OCI-LY7 (cell line): Measurements from ENCODE around the gene SH3YL1. TPM values are rescaled to one million over a fixed set of nuclear protein-coding genes. Genes with fewer than 3 reads are reported as not detected.

Experiments
- BruUV-seq: library from RNA; stranded (reverse); fragments of 400-500 nt; replicated peaks from 2 replicates; lab custom pipeline; 2021; lab: Mats Ljungman, UMichigan
- CTCF ChIA-PET: fragments of 300-600 bp; sonication (Branson Sonifier 250); formaldehyde crosslinking; loops from one replicate; lab custom pipeline; 2022; ENCODE audit warnings: antibody characterized with exemption; ENCODE audit not compliant: unreplicated experiment; lab: Charles Lee
- POLR2A ChIA-PET: fragments of 300-600 bp; sonication (Branson Sonifier 250); formaldehyde crosslinking; loops from one replicate; lab custom pipeline; 2022; ENCODE audit warnings: antibody characterized with exemption; lab: Charles Lee
- DNase-seq: peaks from one replicate; pipeline ENCODE4 v3.0.0-alpha.2; 2015; ENCODE audit warnings: low spot score
- H2AFZ ChIP-seq: fragments of 200-600 bp; sonication (generic), shearing (Covaris generic); 2 replicates; pipeline ENCODE4 v1.6.1; 2014; ENCODE audit warnings: mild to moderate bottlenecking, antibody characterized with exemption, low read length, moderate library complexity
- H3K27ac ChIP-seq: fragments of 200-600 bp; sonication (generic); 2 replicates; pipeline ENCODE4 v1.5.1; 2014; ENCODE audit warnings: mixed run types, low read depth, mild to moderate bottlenecking, moderate library complexity, low read length, inconsistent platforms; ENCODE audit not compliant: poor library complexity, severe bottlenecking
- H3K36me3 ChIP-seq: fragments of 200-600 bp; sonication (generic); 2 replicates; pipeline ENCODE4 v1.6.1; 2014; ENCODE audit warnings: mild to moderate bottlenecking, antibody characterized with exemption, low read length, moderate library complexity, mixed read lengths; ENCODE audit not compliant: insufficient read depth
- H3K4me1 ChIP-seq: fragments of 200-600 bp; sonication (generic); 2 replicates; pipeline ENCODE4 v1.5.1; 2014; ENCODE audit warnings: mild to moderate bottlenecking, low read length; ENCODE audit not compliant: insufficient read depth, poor library complexity, severe bottlenecking
- H3K4me2 ChIP-seq: fragments of 200-600 bp; sonication (generic); 2 replicates; pipeline ENCODE4 v1.6.1; 2014; ENCODE audit warnings: mild to moderate bottlenecking, low read length
- H3K4me3 ChIP-seq: fragments of 200-600 bp; sonication (generic); 2 replicates; pipeline ENCODE4 v1.5.1; 2014; ENCODE audit warnings: mild to moderate bottlenecking, low read depth, low read length; ENCODE audit not compliant: poor library complexity, severe bottlenecking
- H3K79me2 ChIP-seq: fragments of 200-600 bp; sonication (generic); 2 replicates; pipeline ENCODE4 v1.6.1; 2016; ENCODE audit warnings: low read depth, mild to moderate bottlenecking, low read length, moderate library complexity, mixed read lengths; ENCODE audit not compliant: insufficient read depth
- H3K9me2 ChIP-seq: fragments of 200-600 bp; sonication (generic); 2 replicates; pipeline ENCODE4 v1.6.1; 2016; ENCODE audit warnings: mild to moderate bottlenecking, low read length, mixed read lengths; ENCODE audit not compliant: insufficient read depth
- H3K9me3 ChIP-seq: fragments of 200-600 bp; sonication (generic); 2 replicates; pipeline ENCODE4 v1.6.1; 2014; ENCODE audit warnings: mild to moderate bottlenecking, mixed run types, low read length, mixed read lengths
- H4K20me1 ChIP-seq: fragments of 200-600 bp; sonication (generic); 2 replicates; pipeline ENCODE4 v1.6.1; 2014; ENCODE audit warnings: mild to moderate bottlenecking, antibody characterized with exemption, low read length, moderate library complexity, mixed read lengths; ENCODE audit not compliant: insufficient read depth
- EZH2phosphoT487 ChIP-seq: fragments of 200-600 bp; sonication (generic); IDR thresholded peaks from 2 replicates; pipeline ENCODE4 v1.6.1; 2018; ENCODE audit warnings: low read depth, borderline replicate concordance, mild to moderate bottlenecking, mixed run types, antibody characterized with exemption, low read length, moderate library complexity, mixed read lengths
- intact Hi-C: fragments of 100-400 bp; cut with micrococcal nuclease; formaldehyde crosslinking; loops from one replicate; pipeline ENCODE4 v1.10.0; 2022; ENCODE audit not compliant: unreplicated experiment
- total RNA-seq, 2 experiments: library from RNA; depleted of rRNA in 1 of 2; stranded (reverse); fragments of >200 nt in 1 of 2; shearing (Covaris generic) in 1 of 2; gene quantifications; 2 replicates each; pipeline ENCODE4 v1.2.3, GENCODE V29; 2014 to 2022
- TF ChIP-seq, protein P1 (sequence below): fragments of 200-600 bp; sonication (generic); conservative IDR thresholded peaks from 2 replicates; pipeline ENCODE4 v1.5.1; 2014; ENCODE audit warnings: mild to moderate bottlenecking, antibody characterized with exemption, low read length, moderate library complexity, mixed read lengths

Gene SH3YL1
- total RNA-seq, 2 experiments from 2014 or later: 21.3 to 30.9 TPM

DNA sequence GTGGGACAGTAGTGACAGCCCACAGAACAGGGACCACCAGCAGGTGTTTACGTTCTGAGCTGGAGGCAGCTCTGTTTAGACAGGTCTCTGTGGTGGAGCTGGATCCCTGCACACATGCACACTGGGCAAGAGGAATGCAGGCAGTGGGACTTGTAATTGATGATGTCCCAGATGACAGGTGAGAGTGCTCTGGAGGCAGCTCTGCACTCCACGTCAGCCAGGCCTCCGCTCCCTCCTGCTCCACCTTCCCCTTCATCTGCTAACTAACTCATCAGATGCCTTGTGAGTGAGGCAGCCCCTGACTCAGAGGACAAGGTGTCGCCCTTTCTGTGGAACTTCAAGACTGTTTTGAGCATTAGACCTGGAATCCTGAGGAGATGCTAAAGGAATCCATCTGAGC, 53.2 kb downstream of the SH3YL1 start:
- no peak for DNase-seq
- no peaks in the 10 kb centered on the region for H4K20me1 ChIP-seq
- no peak overlapping the region for H3K27ac ChIP-seq
- CTCF ChIA-PET: no interaction called here
- no TSS peak for BruUV-seq
- no peaks in the 10 kb centered on the region for H3K4me1 ChIP-seq
- H3K4me3 ChIP-seq: no peak overlapping the region
- POLR2A ChIA-PET: interaction anchor here (0.6 kb wide), 1 partner anchor 75 kb away, joined by 3 read pairs; no protein-coding TSS in a partner anchor
- H2AFZ ChIP-seq: no peak overlapping the region
- intact Hi-C loops: no loop called here
- H3K79me2 ChIP-seq: no peaks in the 10 kb centered on the region
- TF ChIP-seq, protein P1, sequence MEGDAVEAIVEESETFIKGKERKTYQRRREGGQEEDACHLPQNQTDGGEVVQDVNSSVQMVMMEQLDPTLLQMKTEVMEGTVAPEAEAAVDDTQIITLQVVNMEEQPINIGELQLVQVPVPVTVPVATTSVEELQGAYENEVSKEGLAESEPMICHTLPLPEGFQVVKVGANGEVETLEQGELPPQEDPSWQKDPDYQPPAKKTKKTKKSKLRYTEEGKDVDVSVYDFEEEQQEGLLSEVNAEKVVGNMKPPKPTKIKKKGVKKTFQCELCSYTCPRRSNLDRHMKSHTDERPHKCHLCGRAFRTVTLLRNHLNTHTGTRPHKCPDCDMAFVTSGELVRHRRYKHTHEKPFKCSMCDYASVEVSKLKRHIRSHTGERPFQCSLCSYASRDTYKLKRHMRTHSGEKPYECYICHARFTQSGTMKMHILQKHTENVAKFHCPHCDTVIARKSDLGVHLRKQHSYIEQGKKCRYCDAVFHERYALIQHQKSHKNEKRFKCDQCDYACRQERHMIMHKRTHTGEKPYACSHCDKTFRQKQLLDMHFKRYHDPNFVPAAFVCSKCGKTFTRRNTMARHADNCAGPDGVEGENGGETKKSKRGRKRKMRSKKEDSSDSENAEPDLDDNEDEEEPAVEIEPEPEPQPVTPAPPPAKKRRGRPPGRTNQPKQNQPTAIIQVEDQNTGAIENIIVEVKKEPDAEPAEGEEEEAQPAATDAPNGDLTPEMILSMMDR: no peak
- no peak for TF ChIP-seq EZH2phosphoT487
- H3K9me2 ChIP-seq: no peaks in the 10 kb centered on the region
- peaks cover 11% of the 10 kb centered on the region; the same call in 1 of the 2 replicates for H3K9me3 ChIP-seq
- no peak overlapping the region for H3K4me2 ChIP-seq
- H3K36me3 ChIP-seq: no peaks in the 10 kb centered on the region

DNA sequence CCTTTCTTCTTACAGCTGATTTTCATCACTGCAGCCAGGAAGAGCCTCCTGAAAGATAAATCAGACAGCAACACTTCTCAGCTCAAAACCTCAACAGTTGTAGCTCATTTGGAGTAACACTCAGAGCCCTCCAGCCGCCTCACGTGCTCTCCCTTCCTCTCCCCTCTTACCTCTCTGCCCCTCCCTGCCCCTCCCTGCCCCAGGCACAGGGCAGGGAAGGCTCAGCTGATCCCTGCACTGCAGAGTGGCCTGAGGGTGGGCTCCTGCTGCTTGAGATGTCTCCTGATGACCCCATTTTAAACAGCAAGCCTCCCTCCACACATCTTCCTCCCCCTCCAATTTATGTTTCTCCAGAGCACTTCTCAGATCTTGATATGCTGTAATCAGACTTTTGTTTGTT, 54.4 kb downstream of the SH3YL1 start:
- H2AFZ ChIP-seq: no peak overlapping the region
- H3K9me3 ChIP-seq: peaks cover 16% of the 10 kb centered on the region; the same call in 1 of the 2 replicates
- no peak for TF ChIP-seq EZH2phosphoT487
- TF ChIP-seq, protein P1: no peak
- H3K4me2 ChIP-seq: no peak overlapping the region
- no peaks in the 10 kb centered on the region for H4K20me1 ChIP-seq
- no peak for DNase-seq
- H3K4me1 ChIP-seq: no peaks in the 10 kb centered on the region
- CTCF ChIA-PET: no interaction called here
- no TSS peak for BruUV-seq
- H3K27ac ChIP-seq: no peak overlapping the region
- POLR2A ChIA-PET: interaction anchor here (0.8 kb wide), 1 partner anchor 11 kb away, joined by 3 read pairs; no protein-coding TSS in a partner anchor
- no peaks in the 10 kb centered on the region for H3K9me2 ChIP-seq
- H3K4me3 ChIP-seq: no peak overlapping the region
- H3K36me3 ChIP-seq: no peaks in the 10 kb centered on the region
- H3K79me2 ChIP-seq: no peaks in the 10 kb centered on the region
- intact Hi-C loops: no loop called here

DNA sequence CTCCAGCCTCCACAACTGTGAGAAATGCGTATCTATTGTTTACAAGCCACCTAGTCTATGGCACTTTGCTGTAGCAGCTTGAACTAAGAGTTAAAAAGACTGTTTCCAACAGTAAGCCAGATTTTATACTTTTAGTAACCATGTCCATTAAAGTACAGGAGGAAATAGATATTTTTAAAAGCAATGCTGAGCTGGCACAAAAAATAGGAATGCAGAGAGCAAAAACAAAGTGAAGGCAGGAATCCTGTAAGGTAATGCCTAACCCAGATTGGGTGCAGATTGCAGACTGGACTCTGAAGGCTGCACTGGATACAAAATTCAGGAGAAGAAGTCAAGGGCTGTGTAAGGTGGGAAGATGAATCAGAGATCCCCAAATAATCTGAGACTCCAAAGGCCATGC, 55.5 kb downstream of the SH3YL1 start:
- H3K9me2 ChIP-seq: no peaks in the 10 kb centered on the region
- H2AFZ ChIP-seq: no peak overlapping the region
- intact Hi-C loops: no loop called here
- no peaks in the 10 kb centered on the region for H3K36me3 ChIP-seq
- no peak overlapping the region for H3K4me2 ChIP-seq
- ChIA-PET CTCF (no interaction called here), POLR2A (no interaction called here)
- H3K79me2 ChIP-seq: no peaks in the 10 kb centered on the region
- peaks cover 16% of the 10 kb centered on the region; the same call in 1 of the 2 replicates for H3K9me3 ChIP-seq
- no peak for TF ChIP-seq EZH2phosphoT487
- TF ChIP-seq, protein P1: no peak
- H3K4me1 ChIP-seq: no peaks in the 10 kb centered on the region
- H3K27ac ChIP-seq: no peak overlapping the region
- H3K4me3 ChIP-seq: no peak overlapping the region
- DNase-seq: no peak
- no TSS peak for BruUV-seq
- no peaks in the 10 kb centered on the region for H4K20me1 ChIP-seq
